Testis (tissue), 3 donors: ENCODE data around the gene MOV10. TPM values are rescaled to one million over a fixed set of nuclear protein-coding genes. Genes with fewer than 3 reads are reported as not detected.

Experiments used
- DNase-seq: peaks from one replicate; pipeline ENCODE4 v3.0.0-alpha.2; 2019
- H3K27ac ChIP-seq, 2 donors: fragments of 200-600 bp; sonication (generic); one replicate each; pipeline ENCODE4 v1.5.1; 2019
- H3K27me3 ChIP-seq: fragments of 200-600 bp; sonication (generic); one replicate; pipeline ENCODE4 v1.5.1; 2019
- H3K36me3 ChIP-seq: fragments of 200-600 bp; sonication (generic); one replicate; pipeline ENCODE4 v1.5.1; 2017; ENCODE audit warnings: low read depth; ENCODE audit errors: missing control alignments
- H3K4me1 ChIP-seq: fragments of 200-600 bp; sonication (generic); one replicate; pipeline ENCODE4 v1.5.1; 2019
- H3K4me3 ChIP-seq, 2 donors: fragments of 200-600 bp; sonication (generic); one replicate each; pipeline ENCODE4 v1.5.1; 2017 to 2019
- H3K9me3 ChIP-seq: fragments of 200-600 bp; sonication (generic); one replicate; pipeline ENCODE4 v1.5.1; 2017
- CTCF ChIP-seq, 3 experiments: fragments of 450-650 bp in 2 of 3; fragments of 200-600 bp in 1 of 3; sonication (generic) in 1 of 3; IDR thresholded peaks; one replicate each; pipeline ENCODE4 v1.5.1; 2016 to 2019; ENCODE audit warnings: antibody characterized with exemption in 3 of 3, mild to moderate bottlenecking in 2 of 3, moderate library complexity in 1 of 3
- POLR2A ChIP-seq: fragments of 450-650 bp; IDR thresholded peaks from one replicate; pipeline ENCODE4 v1.6.1; 2017; ENCODE audit warnings: antibody characterized with exemption, mild to moderate bottlenecking, moderate library complexity
- WGBS, 2 donors: methylation state at CpG; one replicate each; pipeline ENCODE4 v1.1.5; 2018; 5-methylcytosine and 5-hydroxymethylcytosine counted together
- intact Hi-C: fragments of 100-400 bp; cut with DNase I; formaldehyde crosslinking; loops from one replicate; pipeline ENCODE4 v1.15.1; 2023; ENCODE audit warnings: low total_unique reads
- polyA plus RNA-seq: library from polyadenylated mRNA; stranded (reverse); fragments of 350-450 nt; fragmentation: Illumina TruSeq; extraction: RNeasy Lipid Tissue Mini Kit (QIAGEN cat#74804); gene quantifications from one replicate; pipeline ENCODE4 v1.2.3, GENCODE V29; 2014; ENCODE audit warnings: low read depth, low replicate concordance; ENCODE audit not compliant: insufficient read depth
- total RNA-seq, 2 donors: library from RNA; depleted of rRNA; stranded (reverse); fragments of >200 nt; gene quantifications; one replicate each; pipeline ENCODE4 v1.2.3, GENCODE V29; 2016

The MOV10 gene
- total and polyA plus RNA-seq, 3 donors from 2014 or later = 137 to 245 (median 240) TPM

GRCh38 chr1:112673592-112674439, 643 bp upstream of the MOV10 start:
- Histone ChIP-seq H3K4me3 (peak overlapping the region; percentile 87 to 89), H3K27ac (peak overlapping the region; percentile 96), H3K9me3 (no peaks in the 10 kb centered on the region), H3K36me3 (no peaks in the 10 kb centered on the region), H3K27me3 (no peaks in the 10 kb centered on the region), H3K4me1 (peaks cover 48% of the 10 kb centered on the region)
- TF ChIP-seq POLR2A = no peak
- TF ChIP-seq CTCF (IDR thresholded peaks at IDR 0.05) = peak; percentile 42 to 54 (median 46)
- peak; percentile 40 for DNase-seq
- intact Hi-C loops = no loop called here
- 2 to 5% methylated on average over 10 to 18 of the region's 18 CpGs for WGBS, 2 donors

- 1% methylated on average over 13 to 57 of the region's 68 CpGs for WGBS, 2 donors
- Histone ChIP-seq H3K27me3 (no peaks in the 10 kb centered on the region), H3K4me3 (peak overlapping the region; percentile 87 to 89), H3K27ac (peak overlapping the region; percentile 96), H3K36me3 (no peaks in the 10 kb centered on the region), H3K9me3 (no peaks in the 10 kb centered on the region), H3K4me1 (peaks cover 48% of the 10 kb centered on the region)
- intact Hi-C loops = no loop called here
- peak; percentile 71 for DNase-seq
- TF ChIP-seq POLR2A = no peak
- TF ChIP-seq CTCF (IDR thresholded peaks at IDR 0.05) = no peak
Observed at GRCh38 chr1:112674986-112675727, 698 bp downstream of the MOV10 start.

- intact Hi-C loops = no loop called here
- peak overlapping the region; percentile 87 to 89 for H3K4me3 ChIP-seq
- 20 to 28% methylated on average over 7 of the region's 7 CpGs for WGBS, 2 donors
- peak overlapping the region; percentile 96 for H3K27ac ChIP-seq
- no peaks in the 10 kb centered on the region for H3K27me3 ChIP-seq
- no peak for TF ChIP-seq POLR2A
- no peak for TF ChIP-seq CTCF (IDR thresholded peaks at IDR 0.05)
- no peaks in the 10 kb centered on the region for H3K9me3 ChIP-seq
- peaks cover 48% of the 10 kb centered on the region for H3K4me1 ChIP-seq
- H3K36me3 ChIP-seq = no peaks in the 10 kb centered on the region
- no peak for DNase-seq
Observed at GRCh38 chr1:112675728-112676381, 1.4 kb downstream of the MOV10 start.

- Histone ChIP-seq H3K9me3 (no peaks in the 10 kb centered on the region), H3K27me3 (no peaks in the 10 kb centered on the region), H3K4me1 (peaks cover 44% of the 10 kb centered on the region), H3K36me3 (no peaks in the 10 kb centered on the region), H3K4me3 (no peak overlapping the region), H3K27ac (peak overlapping the region in 1 of 2 donors; percentile 96)
- DNase-seq = no peak
- TF ChIP-seq CTCF (IDR thresholded peaks at IDR 0.05) = no peak
- no peak for TF ChIP-seq POLR2A
- intact Hi-C loops = no loop called here
- 77 to 83% methylated on average over 3 of the region's 3 CpGs for WGBS, 2 donors
Observed at GRCh38 chr1:112676543-112676942, 2.1 kb downstream of the MOV10 start.
